ENCODE data around the gene KCNQ2.

Gene KCNQ2

DNA sequence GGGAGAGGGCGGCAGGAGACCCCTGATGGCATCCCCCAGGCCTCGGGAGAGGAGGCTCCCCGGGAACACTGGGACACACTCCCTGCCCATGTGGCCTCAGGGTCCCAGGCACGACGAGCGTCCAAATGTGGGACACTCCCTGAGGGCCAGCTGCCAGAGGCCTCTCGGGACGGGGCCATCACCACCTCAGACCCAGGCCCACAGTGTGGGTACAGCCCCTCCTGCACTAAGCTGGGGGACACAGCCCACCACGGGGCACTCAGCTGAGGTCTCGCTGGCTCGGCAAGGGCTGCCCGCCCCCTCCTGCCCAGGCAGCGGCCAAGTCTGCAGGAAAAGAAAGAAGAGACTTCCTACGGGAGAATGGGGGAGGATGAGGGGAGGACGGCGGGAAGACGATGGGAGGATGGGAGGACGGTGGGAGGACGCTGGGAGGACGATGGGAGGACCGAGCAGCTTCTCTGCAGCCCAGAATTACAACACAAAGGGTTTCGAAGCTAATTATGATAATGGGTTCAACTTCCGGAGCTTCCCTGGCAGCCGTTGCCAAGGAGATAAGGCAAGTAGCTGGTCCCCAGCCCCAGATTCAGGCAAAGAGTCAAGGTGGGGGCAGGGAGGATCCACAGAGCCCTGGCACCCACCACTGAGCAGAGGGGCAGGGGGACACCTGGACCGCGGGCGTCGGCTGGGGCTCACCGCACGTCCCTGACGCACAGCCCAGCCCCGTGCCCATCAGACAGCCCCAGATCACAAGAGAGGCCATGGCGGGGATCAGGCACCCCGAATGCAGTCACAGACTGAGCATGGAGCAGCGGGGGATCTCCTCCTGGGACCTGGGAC lies 17.5 kb downstream of the KCNQ2 start:
- DNase-seq (ENCODE audit: low read depth in 2 of 2): no peak

DNA sequence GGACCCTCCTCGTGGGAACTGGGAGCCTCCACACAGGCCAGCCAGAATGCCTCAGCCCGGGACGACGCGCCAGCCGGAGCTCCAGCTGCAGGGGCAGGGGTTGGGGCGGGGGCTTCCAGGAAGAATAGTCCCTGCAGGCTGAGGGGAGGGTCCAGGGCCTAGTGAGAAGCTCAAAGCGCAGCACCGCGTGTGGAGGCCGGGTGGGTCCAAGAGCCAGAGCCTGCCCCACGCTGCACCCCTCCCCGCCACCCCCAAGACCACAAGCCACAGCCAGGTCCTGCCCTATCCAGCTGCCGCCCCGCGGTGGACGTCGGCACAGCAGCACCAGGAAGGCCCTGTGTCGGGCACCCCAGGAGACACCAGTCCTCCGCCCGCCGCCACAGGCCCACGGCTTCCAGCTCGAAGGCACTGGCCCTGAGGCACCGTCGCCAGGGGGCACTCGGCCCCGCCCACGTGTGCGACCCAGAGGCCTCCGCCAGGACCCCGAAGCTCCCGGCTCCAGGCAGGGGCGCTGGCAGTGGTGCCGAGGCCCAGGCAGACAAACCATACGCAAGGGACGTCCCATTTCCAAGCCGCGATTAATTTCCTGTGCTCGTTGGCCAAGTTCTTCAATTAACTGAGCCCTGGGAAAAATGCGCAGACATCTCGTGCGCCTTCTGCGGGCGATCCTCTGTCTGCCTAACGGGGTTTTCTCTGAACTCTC lies 19.5 kb downstream of the KCNQ2 start:
- no peak for DNase-seq (ENCODE audit: low read depth in 2 of 2)

DNA sequence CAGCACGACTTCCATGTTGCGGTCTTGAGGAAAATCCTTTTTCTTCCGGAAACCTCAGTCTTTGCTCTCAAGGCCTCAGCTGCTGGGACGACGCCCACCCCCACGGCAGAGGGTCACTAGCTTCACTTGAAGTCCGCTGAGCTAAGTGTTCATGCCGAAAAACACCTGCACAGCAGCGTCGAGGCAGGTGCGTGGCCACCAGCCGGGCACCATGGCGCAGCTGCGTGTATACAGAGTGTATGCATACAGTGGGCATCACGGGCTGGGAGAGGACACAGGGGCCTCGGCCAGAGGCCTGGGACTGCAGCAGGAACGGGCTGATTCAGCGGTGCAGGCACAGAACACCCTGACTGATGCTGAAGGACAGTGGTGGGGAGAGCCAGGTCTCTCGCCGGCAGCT lies 20.1 kb downstream of the KCNQ2 start:
- no peak for DNase-seq (ENCODE audit: low read depth in 2 of 2)

DNA sequence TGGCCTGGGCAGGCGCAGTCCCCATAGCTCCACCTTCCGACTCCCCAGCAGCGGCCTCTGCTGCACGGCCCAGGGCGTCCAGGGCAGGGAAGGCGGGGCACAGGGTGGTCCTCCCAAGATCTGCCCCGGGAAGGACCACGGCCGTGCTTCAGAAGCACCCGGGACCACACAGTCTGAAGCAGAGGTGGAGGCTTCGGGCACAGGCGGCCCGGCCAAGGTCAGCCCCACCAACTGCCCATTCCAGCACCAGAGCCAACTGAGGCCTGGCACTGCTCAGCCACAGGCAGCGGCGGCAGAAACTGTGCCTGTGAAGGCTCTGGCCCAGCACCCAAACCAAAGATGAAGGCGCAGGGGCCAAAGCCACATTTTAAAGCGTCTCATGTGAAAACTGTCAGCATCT lies 20.6 kb downstream of the KCNQ2 start:
- no peak for DNase-seq (ENCODE audit: low read depth in 2 of 2)

DNA sequence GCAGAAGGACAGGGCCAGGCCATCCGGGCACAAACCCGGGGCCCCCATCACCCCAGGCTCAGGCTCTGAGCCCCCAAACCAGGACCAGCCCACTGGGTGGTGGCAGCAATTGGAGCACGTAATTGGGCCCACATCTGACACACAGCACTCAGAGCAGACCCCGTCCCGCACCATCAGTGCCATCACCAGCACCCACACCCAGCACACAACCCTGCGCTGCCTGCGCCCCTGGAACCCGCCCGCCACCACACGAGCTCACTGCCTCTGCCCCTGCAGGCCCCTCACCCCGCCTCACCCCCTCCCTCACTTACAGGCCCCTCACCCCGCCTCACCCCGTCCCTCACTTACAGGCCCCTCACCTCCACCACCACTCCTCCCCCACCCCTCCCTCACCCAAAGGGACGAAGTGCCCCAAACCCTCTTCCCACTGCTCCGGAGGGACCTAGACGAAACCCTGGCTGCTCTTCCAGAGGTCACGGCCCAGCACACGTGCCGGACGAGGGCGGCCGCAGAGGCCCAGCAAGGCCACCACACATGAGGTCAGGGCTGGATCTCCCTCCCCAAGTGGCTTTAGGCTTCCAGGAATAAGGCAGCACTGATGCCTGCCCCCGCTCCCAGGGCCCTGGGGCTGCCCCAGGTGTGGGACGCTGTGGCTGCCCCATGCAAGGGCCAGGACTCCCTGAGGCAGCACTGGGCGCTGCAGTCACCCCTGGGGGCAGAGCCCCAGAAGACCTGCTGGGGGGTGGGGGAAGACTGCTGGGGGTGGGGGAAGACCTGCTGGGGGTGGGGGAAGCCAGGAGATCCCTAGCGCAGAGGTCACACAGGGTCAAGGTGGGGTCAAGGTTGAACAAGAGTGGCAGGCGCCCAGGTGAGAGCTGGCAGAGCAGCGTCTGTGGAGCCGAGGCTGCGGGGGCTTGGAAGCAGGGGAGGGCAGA lies 22.4 kb downstream of the KCNQ2 start:
- DNase-seq (ENCODE audit: low read depth in 2 of 2): no peak

DNA sequence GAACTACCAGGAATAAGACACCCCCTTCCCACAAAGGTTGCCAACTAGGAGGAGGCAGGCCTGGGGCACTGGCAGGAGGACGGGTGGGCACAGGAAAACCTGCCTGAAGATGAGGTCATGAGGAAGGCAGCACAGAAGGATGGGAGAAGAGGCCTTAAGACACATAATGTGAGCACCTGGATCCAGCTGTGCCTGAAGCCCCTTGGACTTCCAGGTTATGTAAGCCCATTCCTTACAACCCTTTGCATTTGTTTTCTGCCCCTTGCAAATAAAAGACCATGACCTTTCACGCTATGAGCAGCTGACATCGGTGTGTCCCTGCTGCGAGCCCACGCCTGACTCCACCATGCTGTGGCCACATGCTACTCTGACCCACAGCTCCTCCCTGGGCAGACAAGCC lies 23.4 kb downstream of the KCNQ2 start:
- DNase-seq (ENCODE audit: low read depth in 2 of 2): no peak

DNA sequence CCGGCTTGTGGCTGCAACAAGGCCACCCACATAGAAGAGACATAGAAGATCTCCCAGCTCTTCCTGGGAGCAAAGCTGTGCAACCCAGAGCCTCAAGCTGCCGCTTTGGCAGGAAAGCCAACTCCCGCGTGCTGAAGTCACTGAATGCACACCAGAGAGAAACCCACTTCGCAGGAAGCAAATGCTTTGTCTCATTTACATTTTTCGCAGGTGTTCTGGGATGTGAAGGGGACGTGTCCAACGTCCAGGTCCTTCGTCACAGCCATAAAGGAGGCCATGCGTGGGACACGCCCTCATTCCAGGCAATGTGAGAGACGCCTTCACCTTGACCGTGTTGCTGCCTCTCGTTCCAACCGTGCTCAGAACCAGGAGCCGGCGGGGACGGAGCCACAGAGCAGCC lies 24.4 kb downstream of the KCNQ2 start:
- no peak for DNase-seq (ENCODE audit: low read depth in 2 of 2)

DNA sequence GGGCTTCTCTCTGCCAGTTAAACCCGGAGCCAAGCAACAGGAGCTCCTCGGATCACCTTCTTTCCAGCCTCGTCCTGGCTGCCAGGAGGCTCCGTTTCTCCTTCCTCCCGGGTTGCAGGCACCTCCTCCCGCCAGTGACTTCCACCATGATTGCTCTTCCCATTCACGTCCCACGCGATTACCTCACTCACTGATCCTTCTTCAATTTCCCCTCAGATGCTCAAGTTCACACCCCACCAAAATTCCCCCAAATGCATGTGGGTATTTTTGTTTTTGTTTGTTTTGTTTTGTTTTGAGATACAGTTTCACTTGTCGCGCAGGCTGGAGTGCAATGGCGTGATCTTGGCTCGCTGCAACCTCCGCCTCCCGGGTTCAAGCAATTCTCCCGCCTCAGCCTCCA lies 25.1 kb downstream of the KCNQ2 start:
- no peak for DNase-seq (ENCODE audit: low read depth in 2 of 2)

DNA sequence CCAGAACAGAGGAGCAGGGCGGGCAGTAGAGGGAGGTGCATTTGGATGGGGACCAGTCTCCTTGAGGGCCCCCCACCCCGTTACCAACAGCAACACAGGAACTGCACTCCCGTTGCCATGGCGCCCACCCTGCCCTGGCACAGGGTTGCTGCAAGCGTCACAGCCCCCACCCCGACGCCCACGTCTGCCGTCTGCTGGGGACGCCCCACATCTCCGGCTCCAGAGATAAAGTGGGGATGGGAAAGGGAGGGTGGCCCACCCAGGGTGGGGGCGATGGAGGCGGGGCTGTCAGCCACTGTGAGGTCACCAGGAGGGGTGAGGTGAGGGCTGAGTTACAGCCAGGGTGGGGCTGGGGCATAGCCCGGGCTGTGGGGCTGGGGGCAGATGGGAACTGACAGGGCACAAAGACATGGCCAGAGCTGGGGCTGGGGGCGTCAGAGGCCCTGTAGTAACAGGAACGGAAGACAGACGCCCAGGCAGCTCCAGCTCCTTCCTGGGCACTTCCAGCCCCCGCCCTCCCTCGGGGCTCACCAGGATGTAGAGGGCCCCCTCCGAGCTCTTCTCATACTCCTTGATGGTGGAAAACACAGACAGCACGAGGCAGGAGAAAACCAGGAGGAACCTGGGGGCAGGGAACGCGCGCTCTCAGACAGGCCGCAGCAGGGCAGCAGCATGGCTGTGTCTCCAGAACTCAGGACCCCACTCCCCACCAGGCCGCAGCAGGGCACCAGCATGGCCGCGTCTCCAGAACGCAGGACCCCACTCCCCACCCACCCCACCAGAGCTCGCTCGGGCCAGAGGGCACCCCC lies 26.0 kb downstream of the KCNQ2 start:
- DNase-seq (ENCODE audit: low read depth in 2 of 2): no peak

DNA sequence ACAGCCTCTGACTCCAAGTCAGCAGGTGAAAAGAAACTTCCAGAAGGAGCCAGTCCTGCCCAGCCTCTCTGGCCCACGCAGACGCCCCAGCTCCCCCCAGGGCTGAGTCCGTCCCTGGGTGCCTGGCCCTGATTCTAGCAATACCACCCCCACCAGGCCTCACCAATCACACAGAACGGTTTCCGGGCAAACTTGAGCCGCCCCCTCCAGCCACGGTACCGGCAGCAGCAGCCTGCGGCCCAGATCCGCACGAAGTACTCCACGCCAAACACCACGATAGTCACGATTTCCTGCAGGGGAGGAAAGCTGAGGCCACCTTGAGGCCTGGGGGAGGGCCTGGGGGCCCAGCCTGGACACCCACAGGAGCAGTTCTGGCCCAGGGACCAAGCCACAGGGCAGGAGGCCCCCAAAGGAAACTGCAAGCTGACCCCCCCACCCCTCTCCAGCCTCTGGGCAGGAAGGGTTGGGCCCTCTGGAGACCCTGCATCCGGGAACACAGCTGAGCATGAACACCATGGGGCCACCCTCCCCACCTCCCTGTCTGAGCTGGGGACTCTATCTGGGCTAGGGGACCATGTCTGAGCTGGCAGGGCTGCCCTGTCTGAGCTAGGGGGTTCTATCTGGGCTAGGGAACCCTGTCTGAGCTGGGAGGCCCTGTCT lies 27.2 kb downstream of the KCNQ2 start:
- no peak for DNase-seq (ENCODE audit: low read depth in 2 of 2)

DNA sequence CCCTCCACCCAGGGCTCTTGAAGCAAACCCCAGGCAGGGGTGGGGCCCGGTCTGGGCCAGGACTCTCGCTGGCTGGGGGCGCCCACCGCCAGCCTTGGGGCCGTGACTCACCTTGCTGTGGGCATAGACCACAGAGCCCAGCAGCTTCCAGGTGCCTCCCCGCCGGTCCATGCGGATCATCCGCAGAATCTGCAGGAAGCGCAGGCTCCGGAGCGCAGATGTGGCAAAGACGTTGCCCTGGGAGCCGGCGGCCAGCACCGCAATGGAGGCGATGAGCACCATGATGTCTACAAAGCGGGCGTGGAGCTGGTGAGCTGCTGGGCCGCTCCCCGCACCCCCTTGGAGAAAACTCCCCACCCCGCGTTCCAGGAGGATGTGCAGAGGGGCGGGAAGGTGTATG lies 27.9 kb downstream of the KCNQ2 start:
- DNase-seq (ENCODE audit: low read depth in 2 of 2): no peak

DNA sequence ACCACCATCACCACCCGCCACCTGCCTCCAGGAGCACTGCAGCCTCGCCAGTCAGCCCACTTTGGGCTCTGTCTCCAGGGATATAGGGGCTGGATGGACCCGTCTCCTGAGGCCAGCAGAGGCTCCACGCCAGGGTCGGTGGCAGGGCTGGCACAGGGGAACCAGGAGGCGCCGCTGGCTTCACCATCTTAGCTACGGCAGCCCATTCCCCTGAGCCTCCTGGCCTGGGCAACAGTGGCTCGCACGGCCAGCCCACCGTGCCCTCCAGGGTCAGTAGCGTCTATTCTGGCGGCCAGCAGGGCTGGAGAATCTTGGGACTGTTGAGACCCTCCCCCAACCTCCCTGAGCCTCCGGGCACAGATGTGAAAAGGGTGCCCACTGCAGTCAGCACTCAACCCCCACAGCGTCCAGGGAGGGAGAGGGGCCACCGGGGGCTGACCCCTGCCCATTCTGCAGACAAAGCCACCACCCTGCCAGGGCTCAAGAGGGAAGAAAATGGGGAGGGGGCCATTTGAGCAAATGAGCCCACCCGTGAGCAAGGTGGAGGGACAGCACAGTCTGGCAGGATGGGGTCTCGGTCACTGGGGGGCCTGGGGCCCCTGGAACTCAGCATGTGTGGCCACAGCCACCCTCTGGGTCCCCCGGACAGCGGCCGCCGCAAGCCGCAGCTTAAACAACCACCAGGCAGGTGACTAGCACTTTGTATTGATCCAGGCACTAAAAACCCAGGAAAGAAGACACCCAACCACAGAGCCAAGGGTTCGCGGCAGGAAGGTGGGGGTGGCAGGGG lies 28.7 kb downstream of the KCNQ2 start:
- DNase-seq (ENCODE audit: low read depth in 2 of 2): no peak

DNA sequence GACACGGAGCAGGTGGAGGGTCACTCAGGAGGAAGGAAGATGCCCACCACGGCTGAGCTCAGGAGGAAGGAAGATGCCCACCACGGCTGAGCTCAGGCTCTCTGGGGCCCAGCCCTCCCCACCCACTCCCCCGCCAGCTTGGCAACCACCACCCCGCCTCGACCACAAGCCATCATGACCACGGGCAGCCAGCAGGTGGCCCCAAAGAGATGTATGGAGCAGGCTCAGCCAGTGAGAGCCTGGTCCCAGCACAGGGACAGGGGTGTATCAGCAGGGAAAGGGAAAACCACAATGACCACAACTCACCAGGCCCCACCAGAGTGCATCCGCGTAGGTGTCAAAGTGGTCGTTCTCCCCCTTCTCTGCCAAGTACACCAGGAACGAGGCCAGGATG lies 30.4 kb downstream of the KCNQ2 start:
- peak; percentile 57 to 63 for DNase-seq (ENCODE audit: low read depth in 2 of 2)

DNA sequence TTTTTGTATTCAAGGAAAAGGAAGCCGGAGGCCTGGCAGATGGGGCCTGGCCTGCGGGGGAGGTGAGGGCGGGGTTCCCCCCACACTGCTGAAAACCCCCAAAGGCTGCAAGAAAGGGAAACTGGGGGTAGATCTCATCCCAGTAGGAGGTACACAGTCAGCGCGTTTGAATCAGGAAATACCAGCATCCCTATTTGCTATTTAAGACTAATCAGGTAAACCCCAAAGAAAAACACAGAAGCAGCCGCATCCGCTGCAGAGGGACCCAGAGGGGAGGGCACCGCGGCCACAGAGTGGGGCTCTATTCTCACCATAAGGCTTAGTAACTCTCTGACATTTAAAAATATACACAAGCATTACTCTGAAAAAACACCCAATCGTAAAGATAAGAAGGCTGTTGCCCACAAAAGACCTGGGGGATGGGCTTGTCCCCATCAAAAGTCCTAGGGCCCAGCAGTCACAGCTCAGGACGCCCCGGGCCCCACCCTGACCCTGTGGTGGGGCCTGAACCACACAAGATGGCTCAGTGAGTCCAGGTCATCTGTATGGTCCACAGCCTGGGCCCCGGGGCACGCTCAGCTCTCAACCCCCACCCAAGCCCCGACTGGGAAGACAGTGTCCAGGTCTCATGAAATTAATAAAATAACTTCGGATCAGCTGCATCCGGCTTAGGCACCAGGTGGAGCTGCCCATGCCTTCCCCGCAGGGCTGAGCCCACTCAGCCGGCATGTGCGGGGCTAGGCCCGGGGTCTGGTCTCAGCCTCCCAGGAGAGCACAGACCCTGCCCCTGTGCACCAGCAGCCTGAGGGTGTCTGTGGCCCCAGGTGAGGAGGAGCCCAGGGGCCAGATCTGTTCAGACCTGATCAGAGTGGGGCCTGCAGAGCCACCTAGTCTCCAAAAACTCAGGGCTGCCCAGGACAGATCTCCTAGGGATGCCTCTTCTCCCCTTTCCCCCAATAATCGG lies 31.0 kb downstream of the KCNQ2 start:
- no peak for DNase-seq (ENCODE audit: low read depth in 2 of 2)

DNA sequence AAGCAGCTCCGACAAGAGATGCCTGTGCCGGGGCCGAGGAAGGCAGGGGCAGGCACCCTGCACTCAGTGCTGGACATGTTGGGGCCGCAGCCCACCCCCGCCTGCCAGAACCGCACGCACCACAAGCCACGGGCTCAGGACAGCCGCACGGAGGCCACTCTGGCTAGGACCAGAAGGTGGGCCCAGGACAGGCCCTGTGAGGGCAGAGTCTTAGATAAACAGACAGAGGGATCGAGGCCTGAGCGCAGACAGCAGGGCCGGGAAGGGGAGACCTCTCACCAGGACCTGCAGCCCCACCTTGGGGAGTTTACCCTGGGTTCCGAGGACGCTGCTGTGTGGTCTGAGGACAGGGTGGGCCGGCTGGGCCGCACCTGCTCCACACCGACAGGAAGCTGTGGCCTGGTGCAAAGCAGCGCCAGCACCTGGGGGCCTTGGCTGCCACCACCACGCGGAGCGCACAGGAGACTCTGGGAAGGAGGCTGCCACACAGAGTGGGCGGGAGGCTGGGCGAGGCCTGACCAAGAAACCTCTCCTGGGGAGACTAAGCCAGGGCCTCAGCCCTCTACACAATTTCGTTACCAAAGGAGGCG lies 32.0 kb downstream of the KCNQ2 start:
- DNase-seq (ENCODE audit: low read depth in 2 of 2): no peak

DNA sequence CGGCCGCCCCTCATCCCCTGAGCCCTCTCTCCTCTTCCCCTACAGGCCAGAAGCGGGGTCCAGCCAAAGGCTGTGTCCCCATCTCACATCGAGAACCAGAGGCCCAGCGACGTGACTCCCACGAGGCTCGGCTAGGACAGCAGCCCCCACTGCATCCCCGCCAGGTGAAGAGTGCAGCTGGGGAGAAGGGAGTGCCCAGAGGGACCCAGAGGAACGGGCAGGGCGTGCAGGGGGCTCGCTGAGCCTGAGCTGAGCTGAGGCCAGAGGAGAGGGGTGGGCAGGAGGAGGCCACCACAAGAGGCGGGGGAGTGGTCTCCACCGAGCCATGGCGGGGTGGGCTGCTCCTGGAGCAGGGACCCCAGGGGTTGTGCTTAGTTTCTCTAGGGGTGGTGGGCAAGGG lies 32.6 kb downstream of the KCNQ2 start:
- DNase-seq (ENCODE audit: low read depth in 2 of 2): no peak

DNA sequence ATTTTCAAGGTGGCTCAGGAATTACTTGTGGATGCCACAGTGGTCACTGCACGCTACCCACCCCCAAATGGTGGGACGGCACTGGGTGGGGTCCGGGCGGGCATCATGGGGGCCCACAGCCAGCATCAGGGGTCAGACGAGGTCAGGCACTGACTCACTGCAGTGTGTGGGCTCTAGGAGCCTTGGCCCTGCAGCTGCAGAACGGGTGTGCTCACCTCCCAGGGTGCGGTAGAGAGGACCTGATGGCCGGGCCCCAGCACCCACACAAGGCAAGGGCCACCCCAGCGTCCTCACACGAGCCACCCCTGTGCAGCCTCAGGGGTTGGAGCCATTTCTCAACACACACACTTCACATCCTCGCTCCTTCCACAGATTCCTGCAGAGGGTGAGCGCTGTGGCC lies 34.3 kb downstream of the KCNQ2 start:
- no peak for DNase-seq (ENCODE audit: low read depth in 2 of 2)

DNA sequence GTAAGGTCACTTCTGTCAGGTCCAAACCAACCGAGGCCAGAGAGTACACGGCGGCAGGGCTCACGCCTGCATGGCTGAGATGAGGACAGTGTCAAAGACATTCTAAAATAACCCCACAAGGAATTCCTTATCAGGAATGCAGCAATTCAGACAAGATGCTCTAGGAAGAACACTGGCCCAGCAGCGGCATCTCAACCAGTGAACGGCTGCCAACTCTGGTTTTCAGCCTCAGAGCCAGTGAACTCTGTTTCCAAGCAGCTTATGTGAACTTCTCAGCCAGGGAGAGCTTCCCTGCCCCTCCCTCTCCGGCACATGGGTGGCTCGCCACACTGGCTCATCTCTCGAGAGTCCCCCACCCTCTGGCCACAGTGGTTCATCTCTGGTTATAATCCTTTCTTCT lies 36.9 kb downstream of the KCNQ2 start:
- no peak for DNase-seq (ENCODE audit: low read depth in 2 of 2)

Data from stimulated activated CD4-positive, alpha-beta T cell treated with anti-CD3 and anti-CD28 coated beads, Interleukin-4, amount 100 ng/mL, for 48 hours (primary cell).